Hindlimb muscle (tissue), 1 donor: ENCODE results near the gene UQCR10. TPM values are rescaled to one million over a fixed set of nuclear protein-coding genes. Genes with fewer than 3 reads are reported as not detected.

Source experiments
- DNase-seq: peaks from one replicate; pipeline ENCODE4 v3.0.0-alpha.2; 2013
- polyA plus RNA-seq: library from polyadenylated mRNA; unstranded; fragments of 120-200 nt; gene quantifications from one replicate; pipeline ENCODE4 v1.2.1, GENCODE V29; 2013; ENCODE audit not compliant: insufficient read length

The UQCR10 gene
- polyA plus RNA-seq, result 116 TPM

GRCh38 chr22:29767171-29768051 lies at the start of gene UQCR10:
TSS of gene UQCR10 (plus strand) at chr22:29767369. CDS start at chr22:29767399, 30 bp downstream.
- peak; percentile 93 for DNase-seq

GRCh38 chr22:29717789-29718188 lies 49.4 kb upstream of the UQCR10 start:
- DNase-seq, result no peak

- DNase-seq, result no peak
Measured at GRCh38 chr22:29718949-29719898, 47.9 kb upstream of the UQCR10 start.

GRCh38 chr22:29719899-29720645 lies 47.1 kb upstream of the UQCR10 start, which contains the start of gene CABP7:
TSS of gene CABP7 (plus strand) at chr22:29720003. CDS start at chr22:29720425, 422 bp downstream.
- no peak for DNase-seq

GRCh38 chr22:29720811-29721323 lies 46.3 kb upstream of the UQCR10 start:
- DNase-seq, result no peak

- no peak for DNase-seq
Measured at GRCh38 chr22:29722151-29722550, 45.0 kb upstream of the UQCR10 start.

- DNase-seq, result no peak
Measured at GRCh38 chr22:29722587-29722986, 44.6 kb upstream of the UQCR10 start.

- no peak for DNase-seq
Measured at GRCh38 chr22:29723766-29724165, 43.4 kb upstream of the UQCR10 start.

GRCh38 chr22:29724843-29725242 lies 42.3 kb upstream of the UQCR10 start:
- DNase-seq, result no peak

- DNase-seq, result no peak
Measured at GRCh38 chr22:29726106-29726505, 41.1 kb upstream of the UQCR10 start.

- no peak for DNase-seq
Measured at GRCh38 chr22:29726512-29727130, 40.5 kb upstream of the UQCR10 start.

GRCh38 chr22:29727131-29727523 lies 40.0 kb upstream of the UQCR10 start:
- DNase-seq, result no peak

GRCh38 chr22:29729161-29729560 lies 38.0 kb upstream of the UQCR10 start:
- DNase-seq, result no peak

GRCh38 chr22:29731058-29731850 lies 35.9 kb upstream of the UQCR10 start:
- no peak for DNase-seq

GRCh38 chr22:29732883-29733282 lies 34.3 kb upstream of the UQCR10 start:
- no peak for DNase-seq

GRCh38 chr22:29733362-29734201 lies 33.6 kb upstream of the UQCR10 start:
- DNase-seq, result no peak

GRCh38 chr22:29734406-29734805 lies 32.8 kb upstream of the UQCR10 start:
- DNase-seq, result no peak

GRCh38 chr22:29734838-29735237 lies 32.3 kb upstream of the UQCR10 start:
- no peak for DNase-seq

GRCh38 chr22:29735416-29735815 lies 31.8 kb upstream of the UQCR10 start:
- DNase-seq, result no peak
